GM23338 (cell line): ENCODE results near the gene KLC1. TPM values are rescaled to one million over a fixed set of nuclear protein-coding genes. Genes with fewer than 3 reads are reported as not detected.

Experiments used
- ATAC-seq: fragments of 200-7000 bp; cut with Tn5 transposase; 3 replicates; pipeline ENCODE4 v1.9.1; 2020
- DNase-seq: peaks from one replicate; pipeline ENCODE4 v3.0.0-alpha.2; 2015; ENCODE audit warnings: low spot score
- H2AFZ ChIP-seq: fragments of 200-600 bp; sonication (generic); 2 replicates; pipeline ENCODE4 v1.8.0; 2016; ENCODE audit warnings: antibody characterized with exemption, mild to moderate bottlenecking, moderate library complexity
- H3F3A ChIP-seq: fragments of 200-600 bp; sonication (generic); replicated peaks from 2 replicates; pipeline ENCODE4 v1.8.0; 2017; ENCODE audit warnings: antibody characterized with exemption, mixed run types, low read depth
- H3K27ac ChIP-seq: fragments of 200-600 bp; sonication (generic); 2 replicates; pipeline ENCODE4 v1.6.1; 2016; ENCODE audit warnings: low read depth
- H3K27me3 ChIP-seq: fragments of 200-600 bp; sonication (generic); 2 replicates; pipeline ENCODE4 v1.8.0; 2016; ENCODE audit warnings: mild to moderate bottlenecking, mixed run types, moderate library complexity; ENCODE audit not compliant: insufficient read depth
- H3K36me3 ChIP-seq: fragments of 200-600 bp; sonication (generic); 2 replicates; pipeline ENCODE4 v1.8.0; 2016; ENCODE audit warnings: mild to moderate bottlenecking; ENCODE audit not compliant: insufficient read depth
- H3K4me1 ChIP-seq: fragments of 200-600 bp; sonication (generic); 2 replicates; pipeline ENCODE4 v1.8.0; 2016; ENCODE audit warnings: mild to moderate bottlenecking, moderate library complexity; ENCODE audit not compliant: insufficient read depth
- H3K4me2 ChIP-seq: fragments of 200-600 bp; sonication (generic); 2 replicates; pipeline ENCODE4 v1.7.1; 2017; ENCODE audit warnings: mixed run types
- H3K4me3 ChIP-seq: fragments of 200-600 bp; sonication (generic); 2 replicates; pipeline ENCODE4 v1.6.1; 2016; ENCODE audit warnings: mixed run types
- H3K79me2 ChIP-seq: fragments of 200-600 bp; sonication (generic); replicated peaks from 2 replicates; pipeline ENCODE4 v1.8.0; 2017; ENCODE audit warnings: mild to moderate bottlenecking; ENCODE audit not compliant: insufficient read depth
- H3K9me2 ChIP-seq: fragments of 200-600 bp; sonication (generic); 2 replicates; pipeline ENCODE4 v1.8.0; 2017; ENCODE audit not compliant: insufficient read depth
- H4K20me1 ChIP-seq: fragments of 200-600 bp; sonication (generic); replicated peaks from 2 replicates; pipeline ENCODE4 v1.8.0; 2017; ENCODE audit warnings: mild to moderate bottlenecking; ENCODE audit not compliant: insufficient read depth
- H3K27ac Mint-ChIP-seq: 2 replicates; pipeline ENCODE4 v1.8.0; 2020; ENCODE audit warnings: inconsistent platforms, mild to moderate bottlenecking, moderate library complexity, mixed read lengths
- H3K27me3 Mint-ChIP-seq: 3 replicates; pipeline ENCODE4 v1.8.0; 2022; ENCODE audit warnings: low read depth, mild to moderate bottlenecking, moderate library complexity, mixed read lengths, inconsistent platforms; ENCODE audit not compliant: insufficient read depth, poor library complexity
- H3K36me3 Mint-ChIP-seq: 3 replicates; pipeline ENCODE4 v1.8.0; 2021; ENCODE audit warnings: low read depth, mild to moderate bottlenecking, inconsistent platforms, moderate library complexity, mixed read lengths
- H3K4me1 Mint-ChIP-seq: 3 replicates; pipeline ENCODE4 v1.8.0; 2020; ENCODE audit warnings: mild to moderate bottlenecking, inconsistent platforms, mixed read lengths
- H3K4me3 Mint-ChIP-seq: 3 replicates; pipeline ENCODE4 v1.8.0; 2021; ENCODE audit warnings: moderate library complexity, mild to moderate bottlenecking, inconsistent platforms, mixed read lengths
- H3K9me3 Mint-ChIP-seq: 3 replicates; pipeline ENCODE4 v1.8.0; 2020; ENCODE audit warnings: moderate library complexity, mild to moderate bottlenecking, inconsistent platforms, mixed read lengths
- CREB1 ChIP-seq: fragments of 250-450 bp; sonication (Bioruptor Pico); IDR thresholded peaks from 2 replicates; pipeline ENCODE4 v1.5.0; 2020; ENCODE audit warnings: low read depth, mild to moderate bottlenecking, moderate library complexity
- EZH2 ChIP-seq: fragments of 200-600 bp; sonication (generic); IDR thresholded peaks from one replicate; pipeline ENCODE4 v1.8.0; 2017; ENCODE audit warnings: antibody characterized with exemption, mild to moderate bottlenecking, low read depth; ENCODE audit not compliant: unreplicated experiment
- EZH2phosphoT487 ChIP-seq: fragments of 200-600 bp; sonication (generic); IDR thresholded peaks from one replicate; pipeline ENCODE4 v1.8.1; 2018; ENCODE audit warnings: antibody characterized with exemption; ENCODE audit not compliant: unreplicated experiment
- JUNB ChIP-seq: IDR thresholded peaks from one replicate; pipeline ENCODE4 v1.6.1; 2016; ENCODE audit warnings: antibody characterized with exemption; ENCODE audit not compliant: unreplicated experiment
- NANOG ChIP-seq: IDR thresholded peaks from 2 replicates; pipeline ENCODE4 v1.6.1; 2016; ENCODE audit warnings: antibody characterized with exemption, borderline replicate concordance
- POLR2AphosphoS5 ChIP-seq: IDR thresholded peaks from 2 replicates; pipeline ENCODE4 v1.6.1; 2016; ENCODE audit warnings: antibody characterized with exemption, low read depth
- REST ChIP-seq: IDR thresholded peaks from one replicate; pipeline ENCODE4 v1.6.1; 2018; ENCODE audit warnings: antibody characterized with exemption; ENCODE audit not compliant: unreplicated experiment
- ZNF114 ChIP-seq: fragments of 250-450 bp; sonication (Bioruptor Pico); IDR thresholded peaks from 2 replicates; pipeline ENCODE4 v1.5.0; 2020; ENCODE audit warnings: mild to moderate bottlenecking, moderate library complexity
- ZNF331 ChIP-seq: fragments of 250-450 bp; sonication (Bioruptor Pico); IDR thresholded peaks from 2 replicates; pipeline ENCODE4 v1.5.0; 2020; ENCODE audit warnings: low read depth, mild to moderate bottlenecking, moderate library complexity
- polyA plus RNA-seq: library from polyadenylated mRNA; unstranded; fragments of >200 nt; fragmentation: Nextera tagmentation; extraction: Ambion mirVana; gene quantifications from 2 replicates; pipeline ENCODE4 v1.2.1, GENCODE V29; 2016
- total RNA-seq: library from RNA; depleted of rRNA; stranded (reverse); fragments of >200 nt; shearing (Covaris generic); gene quantifications from 2 replicates; pipeline ENCODE4 v1.2.3, GENCODE V29; 2014
- TF ChIP-seq, protein P1 (sequence below): IDR thresholded peaks from 2 replicates; pipeline ENCODE4 v1.6.1; 2016; ENCODE audit warnings: antibody characterized with exemption

Gene KLC1
- total and polyA plus RNA-seq, 2 experiments from 2014 or later = 165 to 308 TPM

DNA sequence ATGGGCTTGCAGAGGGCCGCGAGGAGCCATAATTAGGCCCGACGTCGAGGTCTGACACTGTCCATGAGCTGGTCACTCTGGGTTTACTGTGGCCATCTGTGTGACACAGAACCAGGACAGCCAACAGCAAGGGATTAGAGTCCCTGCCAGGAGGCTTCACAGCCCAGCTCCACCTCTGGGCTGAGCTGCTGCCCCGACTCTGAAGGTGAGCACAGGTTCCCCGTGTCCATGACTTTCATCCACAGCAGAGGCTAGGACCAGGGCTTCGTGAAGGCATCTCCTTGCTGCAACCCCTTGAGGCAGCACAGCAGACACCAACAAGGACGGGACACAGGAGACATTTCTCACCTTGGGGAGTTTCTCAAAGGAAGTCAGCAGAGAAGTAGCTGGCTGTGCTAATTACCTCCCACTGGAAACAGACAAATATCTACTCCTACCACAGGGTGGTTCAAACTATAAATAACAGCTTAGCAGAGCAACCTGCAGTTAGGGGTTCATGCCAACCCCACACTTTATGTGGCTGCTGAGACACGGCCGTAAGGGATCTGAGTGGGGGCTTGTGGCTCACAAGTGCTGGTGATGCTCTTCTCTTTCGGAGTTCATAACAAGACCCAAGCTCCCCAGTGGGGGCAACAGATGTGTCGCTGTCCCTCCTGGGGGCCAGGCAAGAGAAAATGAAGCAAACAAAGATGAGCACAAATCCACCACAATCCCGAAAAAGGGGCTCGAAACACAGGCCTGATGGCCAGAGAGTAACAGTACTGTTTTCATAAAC lies 115.8 kb downstream of the KLC1 start:
- DNase-seq (no peak), ATAC-seq (no peak)
- Mint-ChIP-seq H3K4me1 (peaks cover 30% of the 10 kb centered on the region), H3K27me3 (peaks cover 11% of the 10 kb centered on the region), H3K9me3 (no peaks in the 10 kb centered on the region), H3K36me3 (peaks cover 12% of the 10 kb centered on the region), H3K27ac (no peak overlapping the region), H3K4me3 (no peak overlapping the region)
- no peak overlapping the region for H3K4me3 ChIP-seq
- no peak for TF ChIP-seq CREB1 (CRISPR knock-in tag)
- TF ChIP-seq, protein P1, sequence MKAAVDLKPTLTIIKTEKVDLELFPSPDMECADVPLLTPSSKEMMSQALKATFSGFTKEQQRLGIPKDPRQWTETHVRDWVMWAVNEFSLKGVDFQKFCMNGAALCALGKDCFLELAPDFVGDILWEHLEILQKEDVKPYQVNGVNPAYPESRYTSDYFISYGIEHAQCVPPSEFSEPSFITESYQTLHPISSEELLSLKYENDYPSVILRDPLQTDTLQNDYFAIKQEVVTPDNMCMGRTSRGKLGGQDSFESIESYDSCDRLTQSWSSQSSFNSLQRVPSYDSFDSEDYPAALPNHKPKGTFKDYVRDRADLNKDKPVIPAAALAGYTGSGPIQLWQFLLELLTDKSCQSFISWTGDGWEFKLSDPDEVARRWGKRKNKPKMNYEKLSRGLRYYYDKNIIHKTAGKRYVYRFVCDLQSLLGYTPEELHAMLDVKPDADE = no peak
- no peak for TF ChIP-seq EZH2phosphoT487
- TF ChIP-seq JUNB = no peak
- no peak for TF ChIP-seq REST
- no peak for TF ChIP-seq ZNF114 (CRISPR knock-in tag)
- no peak for TF ChIP-seq NANOG
- H3K4me2 ChIP-seq = no peak overlapping the region
- no peaks in the 10 kb centered on the region for H3K79me2 ChIP-seq
- H3K4me1 ChIP-seq = no peaks in the 10 kb centered on the region
- no peaks in the 10 kb centered on the region for H3K27me3 ChIP-seq
- H2AFZ ChIP-seq = no peak overlapping the region
- H3K9me2 ChIP-seq = no peaks in the 10 kb centered on the region
- H3K36me3 ChIP-seq = no peaks in the 10 kb centered on the region
- no peaks in the 10 kb centered on the region for H3F3A ChIP-seq
- no peak overlapping the region for H3K27ac ChIP-seq
- no peaks in the 10 kb centered on the region for H4K20me1 ChIP-seq

DNA sequence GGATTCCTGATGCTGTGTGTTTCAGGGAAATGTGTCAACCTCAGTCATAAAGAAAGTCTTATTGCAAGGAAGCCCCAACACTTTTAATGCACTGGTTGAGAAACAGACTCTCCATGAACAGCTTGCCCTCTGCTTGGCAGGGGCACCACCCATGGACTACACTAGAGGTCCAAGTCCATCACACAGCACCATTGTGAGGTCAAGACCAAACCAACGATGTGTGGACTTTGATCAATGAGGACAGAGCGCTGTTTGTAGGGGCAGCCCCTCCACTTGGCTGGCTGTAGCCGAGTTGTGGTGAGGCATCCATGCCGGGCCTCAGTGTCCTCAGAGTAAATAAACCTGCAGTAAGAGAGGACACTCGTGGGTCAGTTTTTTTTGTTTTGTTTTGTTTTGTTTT lies 116.4 kb downstream of the KLC1 start:
- no peaks in the 10 kb centered on the region for H3K4me1 ChIP-seq
- H3K27ac ChIP-seq = no peak overlapping the region
- H3K36me3 ChIP-seq = no peaks in the 10 kb centered on the region
- peaks cover 24% of the 10 kb centered on the region for H3K4me1 Mint-ChIP-seq
- ATAC-seq (no peak), DNase-seq (no peak)
- H2AFZ ChIP-seq = no peak overlapping the region
- no peaks in the 10 kb centered on the region for H3F3A ChIP-seq
- H3K27ac Mint-ChIP-seq = no peak overlapping the region
- H3K27me3 Mint-ChIP-seq = peaks cover 11% of the 10 kb centered on the region
- no peaks in the 10 kb centered on the region for H3K9me2 ChIP-seq
- no peaks in the 10 kb centered on the region for H3K79me2 ChIP-seq
- peaks cover 9% of the 10 kb centered on the region for H3K36me3 Mint-ChIP-seq
- no peaks in the 10 kb centered on the region for H4K20me1 ChIP-seq
- no peaks in the 10 kb centered on the region for H3K9me3 Mint-ChIP-seq
- no peak overlapping the region for H3K4me2 ChIP-seq
- H3K4me3 Mint-ChIP-seq = no peak overlapping the region
- no peaks in the 10 kb centered on the region for H3K27me3 ChIP-seq
- no peak overlapping the region for H3K4me3 ChIP-seq
- no peak for TF ChIP-seq JUNB
- no peak for TF ChIP-seq NANOG
- TF ChIP-seq ZNF331 (CRISPR knock-in tag) = no peak
- no peak for TF ChIP-seq CREB1 (CRISPR knock-in tag)
- TF ChIP-seq EZH2phosphoT487 = no peak
- TF ChIP-seq ZNF114 (CRISPR knock-in tag) = no peak
- no peak for TF ChIP-seq EZH2
- no peak for TF ChIP-seq POLR2AphosphoS5
- TF ChIP-seq, protein P1 = no peak
- no peak for TF ChIP-seq REST
